Activated gamma-delta T cell treated with anti-CD3 and anti-CD28 coated beads, Interleukin-2, amount 50 U/mL, for 16 hours (primary cell): Measurements from ENCODE around the gene CCDC146.
"Not testable (repeated sequence)": the region's sequence is repeated elsewhere in the genome, so short reads cannot be mapped to it uniquely, and the experiment has no call there.

Experiments used
- DNase-seq: peaks from one replicate; pipeline ENCODE4 v3.0.0-alpha.2; 2020; ENCODE audit warnings: low read depth

The CCDC146 gene

GRCh38 chr7:77247206-77247850, 124.9 kb downstream of the CCDC146 start:
- peak; percentile 83 for DNase-seq

- DNase-seq = no peak
These were observed 125.7 kb downstream of the CCDC146 start for GRCh38 chr7:77248154-77248553.

GRCh38 chr7:77252506-77252905, 130.1 kb downstream of the CCDC146 start:
- DNase-seq = no peak

GRCh38 chr7:77253151-77253550, 130.7 kb downstream of the CCDC146 start:
- DNase-seq = no peak

GRCh38 chr7:77254429-77254828, 132.0 kb downstream of the CCDC146 start:
- DNase-seq = no peak

- DNase-seq = no peak
These were observed 132.5 kb downstream of the CCDC146 start for GRCh38 chr7:77254915-77255314.

GRCh38 chr7:77258014-77258413, 135.6 kb downstream of the CCDC146 start:
- no peak for DNase-seq

GRCh38 chr7:77258593-77258992, 136.2 kb downstream of the CCDC146 start:
- DNase-seq = no peak

GRCh38 chr7:77262316-77262715, 139.9 kb downstream of the CCDC146 start:
- DNase-seq = no peak

- DNase-seq = no peak
These were observed 143.3 kb downstream of the CCDC146 start for GRCh38 chr7:77265666-77266065.

GRCh38 chr7:77266291-77266794, 143.9 kb downstream of the CCDC146 start:
- DNase-seq = no peak

GRCh38 chr7:77269360-77270093, 147.1 kb downstream of the CCDC146 start:
- no peak for DNase-seq

GRCh38 chr7:77270094-77270480, 147.7 kb downstream of the CCDC146 start:
- no peak for DNase-seq

GRCh38 chr7:77271766-77272165, 149.4 kb downstream of the CCDC146 start:
- DNase-seq = no peak

GRCh38 chr7:77275663-77276062, 153.2 kb downstream of the CCDC146 start:
- not testable (repeated sequence) for DNase-seq

GRCh38 chr7:77276120-77276519, 153.7 kb downstream of the CCDC146 start:
- DNase-seq = no peak

- DNase-seq = no peak
These were observed 159.5 kb downstream of the CCDC146 start for GRCh38 chr7:77281780-77282478.

GRCh38 chr7:77282897-77283296, 160.5 kb downstream of the CCDC146 start:
- DNase-seq = no peak

- no peak for DNase-seq
These were observed 161.6 kb downstream of the CCDC146 start for GRCh38 chr7:77284005-77284404.

- no peak for DNase-seq
These were observed 162.2 kb downstream of the CCDC146 start for GRCh38 chr7:77284616-77285015.

- DNase-seq = no peak
These were observed 166.4 kb downstream of the CCDC146 start for GRCh38 chr7:77288676-77289320.

- DNase-seq = no peak
These were observed 167.0 kb downstream of the CCDC146 start for GRCh38 chr7:77289387-77289786.
